HG03060 (cell line): Measurements from ENCODE around the gene THSD1.
"Not testable (repeated sequence)": the region's sequence is repeated elsewhere in the genome, so short reads cannot be mapped to it uniquely, and the experiment has no call there.

Experiments used
- ATAC-seq: cut with Tn5 transposase; IDR thresholded peaks from one replicate; pipeline ENCODE4 v1.9.1; 2021; ENCODE audit warnings: low read depth, moderate number of reproducible peaks; ENCODE audit not compliant: unreplicated experiment

Gene THSD1

DNA sequence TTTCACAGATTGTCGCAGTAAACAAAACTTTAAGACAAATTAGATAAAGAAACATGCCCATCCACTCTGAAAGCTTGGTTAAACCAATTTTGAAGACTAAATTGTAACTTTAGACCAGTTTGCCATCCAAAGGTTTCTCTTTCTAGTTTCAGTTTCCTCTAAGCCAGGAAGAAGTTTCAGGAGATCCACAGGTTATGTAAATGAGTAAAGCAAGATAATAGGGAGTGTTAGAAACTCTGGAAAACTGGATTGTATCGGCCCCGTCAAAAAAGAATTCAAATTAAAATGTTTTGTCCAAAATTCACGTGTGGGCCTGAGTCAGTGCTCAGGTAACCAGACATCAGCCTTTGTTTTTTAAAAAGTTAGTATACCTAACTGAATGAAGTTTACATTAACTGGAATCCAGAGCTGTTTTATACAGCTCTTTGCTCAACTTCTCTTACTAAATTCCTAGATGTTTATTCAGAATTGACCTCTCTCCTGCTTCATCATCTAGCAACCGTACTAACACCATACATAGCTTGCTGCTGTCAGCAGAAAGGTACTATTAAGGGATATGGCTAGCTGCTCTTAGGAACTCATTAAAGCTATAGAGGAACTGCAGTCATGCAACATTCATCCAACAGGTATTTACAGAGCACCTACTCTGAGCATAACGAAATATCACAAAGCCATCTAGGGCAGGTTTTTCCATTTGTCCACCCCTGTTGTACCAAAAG lies 43.6 kb downstream of the THSD1 start:
- not testable (repeated sequence) for ATAC-seq

DNA sequence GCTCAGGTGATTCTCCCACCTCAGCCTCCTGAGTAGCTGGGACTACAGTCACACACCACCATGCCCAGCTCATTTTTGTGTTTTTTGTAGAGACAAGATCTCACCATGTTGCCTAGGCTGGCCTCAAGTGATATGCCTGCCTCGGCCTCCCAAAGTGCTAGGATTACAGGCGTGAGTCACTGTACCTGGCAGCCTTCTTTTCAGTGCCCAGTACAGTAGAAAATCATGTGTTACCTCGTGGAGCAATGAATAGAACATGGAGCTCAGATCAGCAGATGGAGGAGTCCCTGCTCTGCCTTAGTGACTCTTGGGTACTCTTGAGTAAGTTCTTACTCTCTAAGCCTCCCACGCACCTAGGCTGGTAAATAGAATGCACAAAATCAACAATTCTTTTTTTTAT lies 44.7 kb downstream of the THSD1 start:
- ATAC-seq = no peak

DNA sequence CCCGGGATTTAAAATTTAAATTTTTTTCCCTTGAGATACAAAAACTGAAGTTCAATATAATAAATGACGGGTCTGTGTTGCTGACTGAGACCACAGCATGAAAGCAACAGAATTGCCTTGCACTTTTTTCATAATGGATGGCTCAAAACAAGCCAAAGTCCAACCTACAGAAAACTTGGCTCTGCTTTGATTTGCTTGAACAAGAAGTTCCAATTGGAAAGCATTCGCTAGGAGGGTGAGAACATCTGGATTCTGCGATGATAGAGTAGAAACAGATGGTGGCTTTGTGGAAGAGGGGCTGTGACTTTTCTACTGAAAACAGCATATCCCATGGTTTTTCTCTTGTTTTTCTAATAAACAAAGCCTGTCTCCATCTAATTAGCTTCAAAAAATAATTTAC lies 46.4 kb downstream of the THSD1 start:
- ATAC-seq = no peak

DNA sequence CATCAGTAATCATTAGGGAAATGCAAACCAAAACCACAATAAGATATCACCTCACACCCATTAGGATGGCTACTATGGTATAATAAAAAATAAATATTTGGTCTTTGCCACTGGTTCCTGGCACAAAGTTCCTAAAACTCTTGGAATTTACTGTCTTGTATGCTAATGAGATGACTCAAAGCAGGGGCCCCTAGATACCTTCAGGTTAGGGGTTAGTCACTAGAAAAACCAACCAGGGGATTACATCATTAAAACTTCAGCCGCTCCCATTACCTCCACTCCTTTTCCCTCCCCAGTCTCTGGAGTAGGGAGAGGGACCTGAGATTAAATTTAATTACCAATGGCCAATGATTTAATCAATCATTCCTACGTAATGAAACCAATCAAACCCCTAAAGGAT lies 49.6 kb downstream of the THSD1 start:
- ATAC-seq = no peak

DNA sequence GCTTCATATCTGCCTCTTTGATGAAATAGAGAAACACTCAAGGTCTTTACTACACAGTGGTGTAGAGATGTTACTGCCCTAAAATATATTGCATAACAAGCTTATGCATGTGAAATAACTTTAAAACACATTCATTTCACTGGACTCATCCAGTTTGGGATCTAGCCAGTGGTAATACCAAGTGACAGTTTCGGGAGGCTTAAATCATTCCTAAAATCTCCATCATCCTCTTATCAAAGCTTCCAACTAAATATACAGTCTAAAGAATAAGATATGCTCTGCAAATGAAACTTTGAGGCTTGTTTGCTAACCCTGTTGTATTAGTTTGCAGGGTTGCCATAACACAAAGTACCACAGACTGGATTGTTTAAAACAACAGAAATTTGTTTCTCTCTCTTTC lies 52.8 kb downstream of the THSD1 start:
- ATAC-seq = no peak

DNA sequence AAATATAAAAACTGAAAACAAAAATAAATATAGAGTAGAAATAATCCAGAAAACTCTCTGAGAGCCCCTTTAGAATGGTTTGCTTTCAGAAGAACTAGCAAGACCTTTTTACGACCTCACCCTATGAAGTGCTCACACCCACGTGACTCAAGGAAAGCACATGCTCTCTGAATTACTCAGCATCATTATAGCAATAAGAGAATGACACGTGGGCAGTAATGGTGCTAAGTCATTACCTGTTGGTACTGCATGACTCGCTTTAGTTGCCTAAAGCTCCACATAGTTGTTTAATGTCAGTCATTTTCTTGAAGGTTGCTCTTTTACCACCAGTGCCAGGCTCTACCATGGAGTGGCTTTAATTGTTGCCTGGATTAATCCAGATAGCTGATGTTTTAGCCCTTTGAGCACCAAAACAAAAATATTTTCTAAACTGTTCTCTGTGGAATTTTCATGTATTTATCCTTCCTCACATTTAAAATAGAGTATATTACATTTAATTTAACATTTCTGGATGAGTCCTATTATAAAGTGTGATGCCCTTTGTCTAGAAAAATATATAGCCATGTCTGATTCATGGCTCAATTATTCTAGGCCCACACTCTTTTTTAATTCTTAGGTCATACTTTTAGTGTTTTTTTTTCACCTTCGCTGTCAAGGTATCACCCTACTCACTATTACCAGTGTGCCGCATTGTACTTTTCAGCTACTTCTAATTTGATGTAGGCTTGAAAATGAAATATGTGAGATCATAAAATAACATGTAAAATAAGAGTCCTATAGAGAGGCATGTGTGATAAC lies 56.8 kb downstream of the THSD1 start:
- no peak for ATAC-seq

DNA sequence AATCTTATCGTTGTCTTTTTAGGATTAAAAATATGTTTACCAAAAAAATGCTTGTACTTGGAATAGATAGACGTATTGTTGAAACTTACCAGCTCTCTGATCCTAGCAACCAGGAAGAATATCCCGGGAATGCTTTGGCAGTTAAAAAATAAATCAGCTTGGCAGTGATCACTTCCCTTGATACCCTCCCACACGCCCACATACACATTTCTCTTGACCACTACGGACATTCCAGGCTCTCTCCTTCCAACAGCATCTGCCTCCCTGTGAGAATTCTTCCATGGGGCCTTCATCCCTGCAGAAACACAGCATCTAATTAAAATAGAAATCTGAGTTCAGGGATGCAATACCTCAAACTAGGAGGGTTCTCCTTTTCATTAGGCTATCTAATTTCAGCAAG lies 57.9 kb downstream of the THSD1 start:
- ATAC-seq = no peak

DNA sequence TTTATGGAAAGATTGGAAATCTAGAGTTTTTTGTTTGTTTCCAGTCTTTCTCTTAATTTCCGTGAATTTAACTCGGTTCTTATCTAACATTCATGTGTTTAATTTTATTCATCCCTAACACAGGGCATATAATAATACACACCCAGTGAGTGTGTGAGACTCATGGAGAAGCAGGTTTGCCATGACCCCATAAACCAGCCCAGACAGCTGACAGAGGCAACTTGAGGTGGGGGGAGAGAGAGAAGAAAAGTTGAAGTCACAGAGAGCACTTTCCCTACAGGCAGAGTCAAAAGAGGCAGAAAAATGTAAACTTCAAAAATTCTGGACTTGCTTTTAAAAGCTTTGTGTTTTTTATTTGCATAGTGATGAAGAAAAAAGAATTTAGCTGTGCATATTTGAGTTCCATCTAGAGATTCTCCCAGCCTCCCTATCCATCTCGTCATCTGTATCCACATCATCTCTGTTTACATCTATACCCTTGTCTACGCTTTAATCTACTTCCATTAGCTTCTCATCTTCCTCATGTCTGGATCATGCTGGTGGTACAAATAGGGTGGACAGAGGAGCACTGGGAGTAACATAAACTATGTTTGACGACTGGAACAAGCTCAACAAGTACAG lies 60.2 kb downstream of the THSD1 start:
- ATAC-seq = no peak

DNA sequence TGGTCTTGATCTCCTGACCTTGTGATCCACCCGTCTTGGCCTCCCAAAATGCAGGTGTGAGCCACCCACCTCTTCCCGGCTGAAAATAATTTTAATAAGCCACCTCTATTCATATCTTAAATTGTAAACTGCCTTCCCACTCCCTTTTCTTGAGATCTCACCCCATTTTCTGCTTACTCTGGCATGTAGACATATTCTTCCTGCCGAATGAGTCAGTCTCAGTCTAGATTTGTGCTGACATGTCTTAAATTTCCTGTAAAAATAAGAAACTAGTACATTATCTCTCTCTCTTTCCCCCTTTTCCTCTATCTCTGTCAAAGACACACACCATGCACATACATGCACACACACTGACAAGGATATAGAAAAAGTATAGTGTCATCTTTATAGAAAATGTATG lies 60.9 kb downstream of the THSD1 start:
- ATAC-seq = no peak

DNA sequence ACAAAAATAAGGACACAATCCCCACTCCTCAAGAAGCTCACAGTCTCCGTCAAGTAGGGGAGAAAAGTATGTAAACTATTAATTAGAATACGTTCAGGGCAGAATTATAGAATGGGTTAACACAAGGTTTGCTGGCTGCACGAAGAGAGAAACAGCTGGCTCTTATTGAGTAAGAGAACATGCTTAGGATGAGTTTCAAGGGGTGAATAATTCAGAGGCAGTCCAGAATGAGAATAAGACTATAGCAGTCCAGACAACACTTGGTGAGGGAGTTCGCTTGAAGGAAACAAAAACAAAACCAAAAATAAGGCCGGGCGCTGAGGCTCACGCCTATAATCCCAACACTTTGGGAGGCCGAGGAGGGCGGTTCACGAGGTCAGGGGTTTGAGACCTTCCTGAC lies 61.9 kb downstream of the THSD1 start:
- no peak for ATAC-seq

DNA sequence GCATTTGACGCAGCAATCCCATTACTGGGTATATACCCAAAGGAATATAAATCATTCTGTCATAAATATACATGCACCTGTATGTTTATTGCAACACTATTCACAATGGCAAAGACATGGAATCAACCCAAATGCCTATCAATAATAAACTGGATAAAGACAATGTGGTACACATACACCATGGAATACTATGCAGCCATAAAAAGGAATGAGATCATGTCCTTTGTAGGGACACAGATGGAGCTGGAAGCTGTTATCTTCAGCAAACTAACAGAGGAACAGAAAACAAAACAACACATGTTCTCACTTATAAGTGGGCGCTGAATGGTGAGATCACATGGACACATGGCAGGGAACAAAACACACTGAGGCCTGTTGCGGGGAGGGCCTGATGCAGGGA lies 63.8 kb downstream of the THSD1 start:
- not testable (repeated sequence) for ATAC-seq

DNA sequence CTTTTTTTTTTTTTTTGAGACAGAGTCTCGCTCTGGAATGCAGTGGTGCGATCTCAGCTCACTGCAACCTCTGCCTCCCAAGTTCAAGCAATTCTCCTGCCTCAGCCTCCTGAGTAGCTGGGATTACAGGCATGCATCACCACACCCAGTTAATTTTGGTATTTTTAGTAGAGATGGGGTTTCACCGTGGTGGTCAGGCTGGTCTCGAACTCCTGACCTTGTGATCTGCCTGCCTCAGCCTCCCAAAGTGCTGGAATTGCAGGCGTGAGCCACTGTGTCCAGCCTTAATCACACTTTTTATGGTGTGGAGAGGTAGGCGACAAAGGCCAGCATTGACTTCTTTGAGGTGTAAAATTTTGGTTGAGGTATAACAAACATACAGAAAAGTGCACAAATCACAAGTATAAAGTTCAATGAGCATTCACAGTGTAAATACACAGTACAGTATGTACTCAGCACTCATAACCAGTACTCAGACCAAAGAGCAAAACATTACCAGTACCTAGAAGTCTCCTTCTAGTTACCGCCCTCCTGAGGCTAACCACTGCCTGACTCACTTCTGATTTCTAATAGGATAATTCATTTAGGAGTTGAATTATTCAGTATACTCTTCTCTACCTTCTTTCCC lies 68.0 kb downstream of the THSD1 start:
- ATAC-seq = not testable (repeated sequence)

DNA sequence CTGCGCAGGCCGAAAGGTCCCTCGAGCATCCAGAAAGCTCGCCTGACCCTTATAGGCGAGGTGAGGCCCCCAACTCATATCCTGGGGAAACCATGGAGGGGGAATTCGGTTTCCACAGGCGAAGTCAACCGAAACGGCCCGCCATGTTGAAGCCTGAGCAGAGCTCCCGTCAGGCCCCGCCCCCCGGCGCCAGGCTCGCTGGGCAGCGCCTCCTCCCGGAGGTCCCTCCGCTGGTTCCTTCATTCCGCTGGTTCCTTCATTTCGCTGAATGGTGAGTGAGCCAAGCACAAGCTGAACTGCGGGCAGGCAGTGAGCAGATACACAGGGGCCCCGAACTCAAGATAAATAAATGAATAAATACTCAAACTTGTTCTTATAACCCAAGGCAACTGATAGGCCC lies 71.9 kb downstream of the THSD1 start:
- ATAC-seq = not testable (repeated sequence)

DNA sequence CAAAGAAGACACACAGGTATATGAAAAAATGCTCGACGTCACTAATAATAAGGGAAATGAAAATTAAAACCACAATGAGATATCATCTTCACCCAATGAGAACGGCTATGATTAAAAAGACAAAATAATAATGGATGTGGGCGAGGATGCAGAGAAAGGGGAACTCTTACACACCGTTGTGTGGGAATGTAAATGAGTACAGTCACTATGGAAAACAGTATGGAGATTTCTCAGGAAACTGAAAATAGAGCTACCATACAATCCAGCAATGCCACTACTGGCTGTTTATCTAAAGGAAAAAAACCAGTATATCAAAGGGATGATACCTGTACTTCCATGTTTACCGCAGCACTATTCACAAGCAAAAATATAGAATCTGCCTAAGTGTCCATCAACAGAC lies 74.1 kb downstream of the THSD1 start:
- ATAC-seq = not testable (repeated sequence)
